Measurements from ENCODE around the gene OAF. TPM values are rescaled to one million over a fixed set of nuclear protein-coding genes. Genes with fewer than 3 reads are reported as not detected.

OAF gene
- total RNA-seq, 1 donor from 2014 or later: 17.8 TPM

- H3K27me3 ChIP-seq (ENCODE audit: low read depth): peaks cover 60% of the 10 kb centered on the region
- intact Hi-C loops (cut with DNase I): loop anchor here (10.0 kb wide), 1 partner anchor 62 kb away; no protein-coding TSS in a partner anchor
- peaks cover 7% of the 10 kb centered on the region for H3K4me1 ChIP-seq
- H3K27ac ChIP-seq: no peak overlapping the region
- TF ChIP-seq CTCF (IDR thresholded peaks at IDR 0.05): no peak
- DNase-seq: no peak
- H3K36me3 ChIP-seq: no peaks in the 10 kb centered on the region
- no peaks in the 10 kb centered on the region for H3K9me3 ChIP-seq
- H3K4me3 ChIP-seq: no peak overlapping the region
- no peak for ATAC-seq
Observed at GRCh38 chr11:120243221-120243620, 32.4 kb downstream of the OAF start.

- ATAC-seq (no peak), DNase-seq (no peak)
- no peaks in the 10 kb centered on the region for H3K36me3 ChIP-seq
- intact Hi-C loops (cut with DNase I): loop anchor here (10.0 kb wide), 1 partner anchor 60 kb away; no protein-coding TSS in a partner anchor
- no peak overlapping the region for H3K27ac ChIP-seq
- peaks cover 57% of the 10 kb centered on the region for H3K27me3 ChIP-seq (ENCODE audit: low read depth)
- H3K4me3 ChIP-seq: no peak overlapping the region
- H3K9me3 ChIP-seq: no peaks in the 10 kb centered on the region
- no peak for TF ChIP-seq CTCF (IDR thresholded peaks at IDR 0.05)
- H3K4me1 ChIP-seq: peaks cover 7% of the 10 kb centered on the region
Observed at GRCh38 chr11:120244476-120245365, 33.9 kb downstream of the OAF start.

- Histone ChIP-seq H3K4me1 (peaks cover 6% of the 10 kb centered on the region), H3K4me3 (no peak overlapping the region), H3K27ac (no peak overlapping the region), H3K27me3 (ENCODE audit: low read depth) (peaks cover 54% of the 10 kb centered on the region), H3K36me3 (no peaks in the 10 kb centered on the region), H3K9me3 (no peaks in the 10 kb centered on the region)
- ATAC-seq (no peak), DNase-seq (no peak)
- intact Hi-C loops (cut with DNase I): loop anchor here (10.0 kb wide), 1 partner anchor 59 kb away; no protein-coding TSS in a partner anchor
- no peak for TF ChIP-seq CTCF (IDR thresholded peaks at IDR 0.05)
Observed at GRCh38 chr11:120245434-120245833, 34.6 kb downstream of the OAF start.

GRCh38 chr11:120248551-120249278 is 37.9 kb downstream of the OAF start:
- intact Hi-C loops (cut with DNase I): loop anchor here (10.0 kb wide), 1 partner anchor 56 kb away; no protein-coding TSS in a partner anchor
- ATAC-seq: no peak
- TF ChIP-seq CTCF (IDR thresholded peaks at IDR 0.05): no peak

More at GRCh38 chr11:120248551-120249278, 37.9 kb downstream of the OAF start:
- Histone ChIP-seq H3K36me3 (no peaks in the 10 kb centered on the region), H3K4me1 (no peaks in the 10 kb centered on the region), H3K4me3 (no peak overlapping the region), H3K27ac (no peak overlapping the region), H3K27me3 (ENCODE audit: low read depth) (peaks cover 43% of the 10 kb centered on the region), H3K9me3 (no peaks in the 10 kb centered on the region)
- no peak for DNase-seq

All from lower lobe of right lung (tissue), 2 donors.